ENCODE data around the gene DNMT3B.
A peak's percentile ranks its signal among the peaks of the same experiment; 100 is the strongest.

Gene DNMT3B

GRCh38 chr20:32784369-32785080 lies 22.3 kb downstream of the DNMT3B start:
- ATAC-seq (ENCODE audit: insufficient read depth, low read depth) = no peak
- Histone ChIP-seq H3K27ac (ENCODE audit: low read length) (no peak overlapping the region), H3K9ac (ENCODE audit: low read depth, low read length) (no peak overlapping the region), H3K9me3 (ENCODE audit: insufficient read depth, low read length, severe bottlenecking) (no peaks in the 10 kb centered on the region), H3K4me3 (ENCODE audit: low read depth in 1 of 2, low read length in 2 of 2) (no peak overlapping the region), H4K20me1 (ENCODE audit: insufficient read depth, low read length) (no peaks in the 10 kb centered on the region), H3K27me3 (ENCODE audit: insufficient read depth, low read length, poor library complexity) (no peaks in the 10 kb centered on the region), H3K79me2 (ENCODE audit: insufficient read depth, low read length) (no peaks in the 10 kb centered on the region), H3K4me1 (ENCODE audit: insufficient read depth, low read length) (no peaks in the 10 kb centered on the region), H2AFZ (ENCODE audit: low read depth, low read length) (no peak overlapping the region), H3K36me3 (ENCODE audit: insufficient read depth, low read length) (peaks cover 55% of the 10 kb centered on the region), H3K4me2 (ENCODE audit: insufficient read depth, low read length) (no peak overlapping the region)
- DNase-seq = no peak
- TF ChIP-seq CTCF (IDR thresholded peaks at IDR 0.05; ENCODE audit: borderline replicate concordance, extremely low read depth, low read length, poor library complexity, severe bottlenecking) (no peak), EZH2 (IDR thresholded peaks at IDR 0.05; ENCODE audit: borderline replicate concordance, low read depth, low read length, severe bottlenecking) (no peak)

GRCh38 chr20:32786059-32786760 lies 24.0 kb downstream of the DNMT3B start:
- H3K36me3 ChIP-seq (ENCODE audit: insufficient read depth, low read length) = peaks cover 50% of the 10 kb centered on the region
- no peak overlapping the region for H3K4me3 ChIP-seq (ENCODE audit: low read depth in 1 of 2, low read length in 2 of 2)
- no peaks in the 10 kb centered on the region for H3K79me2 ChIP-seq (ENCODE audit: insufficient read depth, low read length)
- TF ChIP-seq EZH2 (IDR thresholded peaks at IDR 0.05; ENCODE audit: borderline replicate concordance, low read depth, low read length, severe bottlenecking) (no peak), CTCF (IDR thresholded peaks at IDR 0.05; ENCODE audit: borderline replicate concordance, extremely low read depth, low read length, poor library complexity, severe bottlenecking) (no peak)
- H3K9ac ChIP-seq (ENCODE audit: low read depth, low read length) = no peak overlapping the region
- ATAC-seq (ENCODE audit: insufficient read depth, low read depth) (no peak), DNase-seq (no peak)
- no peak overlapping the region for H2AFZ ChIP-seq (ENCODE audit: low read depth, low read length)
- no peaks in the 10 kb centered on the region for H3K9me3 ChIP-seq (ENCODE audit: insufficient read depth, low read length, severe bottlenecking)
- no peaks in the 10 kb centered on the region for H3K4me1 ChIP-seq (ENCODE audit: insufficient read depth, low read length)
- no peaks in the 10 kb centered on the region for H4K20me1 ChIP-seq (ENCODE audit: insufficient read depth, low read length)
- H3K4me2 ChIP-seq (ENCODE audit: insufficient read depth, low read length) = no peak overlapping the region
- no peaks in the 10 kb centered on the region for H3K27me3 ChIP-seq (ENCODE audit: insufficient read depth, low read length, poor library complexity)
- no peak overlapping the region for H3K27ac ChIP-seq (ENCODE audit: low read length)

- Histone ChIP-seq H3K27me3 (ENCODE audit: insufficient read depth, low read length, poor library complexity) (no peaks in the 10 kb centered on the region), H2AFZ (ENCODE audit: low read depth, low read length) (no peak overlapping the region), H4K20me1 (ENCODE audit: insufficient read depth, low read length) (no peaks in the 10 kb centered on the region), H3K79me2 (ENCODE audit: insufficient read depth, low read length) (no peaks in the 10 kb centered on the region), H3K9ac (ENCODE audit: low read depth, low read length) (no peak overlapping the region), H3K4me1 (ENCODE audit: insufficient read depth, low read length) (peaks cover 8% of the 10 kb centered on the region), H3K9me3 (ENCODE audit: insufficient read depth, low read length, severe bottlenecking) (no peaks in the 10 kb centered on the region), H3K4me2 (ENCODE audit: insufficient read depth, low read length) (no peak overlapping the region), H3K36me3 (ENCODE audit: insufficient read depth, low read length) (peaks cover 53% of the 10 kb centered on the region), H3K4me3 (ENCODE audit: low read depth in 1 of 2, low read length in 2 of 2) (no peak overlapping the region), H3K27ac (ENCODE audit: low read length) (no peak overlapping the region)
- TF ChIP-seq EZH2 (IDR thresholded peaks at IDR 0.05; ENCODE audit: borderline replicate concordance, low read depth, low read length, severe bottlenecking) = no peak
- peak; percentile 19 for TF ChIP-seq CTCF (IDR thresholded peaks at IDR 0.05; ENCODE audit: borderline replicate concordance, extremely low read depth, low read length, poor library complexity, severe bottlenecking)
- no peak for ATAC-seq (ENCODE audit: insufficient read depth, low read depth)
- DNase-seq = no peak
Observed at GRCh38 chr20:32787168-32787567, 25.0 kb downstream of the DNMT3B start.

All from DND-41 (cell line).